AG09319 (cell line): Measurements from ENCODE around the gene OTUD4.
"Not testable (repeated sequence)": the region's sequence is repeated elsewhere in the genome, so short reads cannot be mapped to it uniquely, and the experiment has no call there.

ENCODE experiments used
- DNase-seq: peaks from one replicate; pipeline ENCODE4 v3.0.0-alpha.2; 2010; ENCODE audit warnings: low read depth; ENCODE audit errors: extremely low read depth
- CTCF ChIP-seq: IDR thresholded peaks from 2 replicates; pipeline ENCODE4 v1.5.1; 2011; ENCODE audit warnings: low read depth, mild to moderate bottlenecking, inconsistent platforms, low read length, moderate library complexity

Gene OTUD4

GRCh38 chr4:145161549-145161948, 18.8 kb downstream of the OTUD4 start:
- no peak for DNase-seq
- TF ChIP-seq CTCF: no peak

GRCh38 chr4:145156986-145157385, 23.4 kb downstream of the OTUD4 start:
- DNase-seq: no peak
- no peak for TF ChIP-seq CTCF

GRCh38 chr4:145155268-145155870, 25.0 kb downstream of the OTUD4 start:
- no peak for TF ChIP-seq CTCF
- DNase-seq: no peak

- no peak for DNase-seq
- peak; percentile 55 for TF ChIP-seq CTCF
Observed at GRCh38 chr4:145154573-145154972, 25.8 kb downstream of the OTUD4 start.

- TF ChIP-seq CTCF: no peak
- no peak for DNase-seq
Observed at GRCh38 chr4:145153904-145154298, 26.5 kb downstream of the OTUD4 start.

- no peak for TF ChIP-seq CTCF
- DNase-seq: no peak
Observed at GRCh38 chr4:145153181-145153903, 27.0 kb downstream of the OTUD4 start.

GRCh38 chr4:145148980-145149379, 31.4 kb downstream of the OTUD4 start:
- no peak for DNase-seq
- no peak for TF ChIP-seq CTCF

- DNase-seq: not testable (repeated sequence)
Observed at GRCh38 chr4:145136219-145136618, 44.2 kb downstream of the OTUD4 start.
